GM21367 (cell line): Measurements from ENCODE around the gene ADAMTS17.

Experiments used
- ATAC-seq: cut with Tn5 transposase; IDR thresholded peaks from one replicate; pipeline ENCODE4 v1.9.1; 2021; ENCODE audit not compliant: unreplicated experiment

ADAMTS17 gene

GRCh38 chr15:100005013-100005412 lies 336.8 kb downstream of the ADAMTS17 start:
- ATAC-seq: no peak

- no peak for ATAC-seq
Measured at GRCh38 chr15:100002787-100003536, 338.8 kb downstream of the ADAMTS17 start.

GRCh38 chr15:100002086-100002620 lies 339.6 kb downstream of the ADAMTS17 start:
- no peak for ATAC-seq

- ATAC-seq: no peak
Measured at GRCh38 chr15:100001405-100001804, 340.4 kb downstream of the ADAMTS17 start.

GRCh38 chr15:99999282-100000070 lies 342.3 kb downstream of the ADAMTS17 start:
- ATAC-seq: no peak

GRCh38 chr15:99998661-99999101 lies 343.1 kb downstream of the ADAMTS17 start:
- ATAC-seq: no peak

- ATAC-seq: no peak
Measured at GRCh38 chr15:99997112-99997651, 344.6 kb downstream of the ADAMTS17 start.

- ATAC-seq: no peak
Measured at GRCh38 chr15:99996660-99997059, 345.1 kb downstream of the ADAMTS17 start.

GRCh38 chr15:99995543-99995942 lies 346.2 kb downstream of the ADAMTS17 start:
- no peak for ATAC-seq

- ATAC-seq: no peak
Measured at GRCh38 chr15:99994849-99995248, 346.9 kb downstream of the ADAMTS17 start.

GRCh38 chr15:99993681-99994131 lies 348.1 kb downstream of the ADAMTS17 start:
- no peak for ATAC-seq

- ATAC-seq: no peak
Measured at GRCh38 chr15:99993262-99993661, 348.5 kb downstream of the ADAMTS17 start.

GRCh38 chr15:99992611-99993231 lies 349.1 kb downstream of the ADAMTS17 start:
- ATAC-seq: no peak

GRCh38 chr15:99989095-99989494 lies 352.7 kb downstream of the ADAMTS17 start:
- no peak for ATAC-seq

GRCh38 chr15:99987701-99988100 lies 354.1 kb downstream of the ADAMTS17 start:
- ATAC-seq: no peak

- ATAC-seq: no peak
Measured at GRCh38 chr15:99987119-99987506, 354.7 kb downstream of the ADAMTS17 start.

- ATAC-seq: no peak
Measured at GRCh38 chr15:99986297-99987118, 355.3 kb downstream of the ADAMTS17 start.

- ATAC-seq: no peak
Measured at GRCh38 chr15:99985878-99986277, 355.9 kb downstream of the ADAMTS17 start.

- ATAC-seq: no peak
Measured at GRCh38 chr15:99984491-99985243, 357.1 kb downstream of the ADAMTS17 start.

- no peak for ATAC-seq
Measured at GRCh38 chr15:99983886-99984286, 357.9 kb downstream of the ADAMTS17 start.
